ENCODE measurements around the gene ZNF608.
A peak's percentile ranks its signal among the peaks of the same experiment; 100 is the strongest.

Gene ZNF608

GRCh38 chr5:124707520-124707919, 38.9 kb downstream of the ZNF608 start:
- peak; percentile 72 for FAIRE-seq
- TF ChIP-seq POLR2A (IDR thresholded peaks at IDR 0.05; ENCODE audit: low read depth, low read length), result no peak
- no peak for TF ChIP-seq POLR2AphosphoS5 (IDR thresholded peaks at IDR 0.05; ENCODE audit: low read depth, low read length)
- TF ChIP-seq TAF1 (IDR thresholded peaks at IDR 0.05; ENCODE audit: borderline replicate concordance, low read depth, low read length), result no peak
- no peak for DNase-seq (ENCODE audit: insufficient read length)

GRCh38 chr5:124706729-124707361, 39.6 kb downstream of the ZNF608 start:
- DNase-seq (ENCODE audit: insufficient read length), result no peak
- TF ChIP-seq POLR2AphosphoS5 (IDR thresholded peaks at IDR 0.05; ENCODE audit: low read depth, low read length), result no peak
- no peak for TF ChIP-seq TAF1 (IDR thresholded peaks at IDR 0.05; ENCODE audit: borderline replicate concordance, low read depth, low read length)
- no peak for TF ChIP-seq POLR2A (IDR thresholded peaks at IDR 0.05; ENCODE audit: low read depth, low read length)
- peak; percentile 17 for FAIRE-seq

GRCh38 chr5:124706051-124706450, 40.4 kb downstream of the ZNF608 start:
- FAIRE-seq, result no peak
- DNase-seq (ENCODE audit: insufficient read length), result no peak
- no peak for TF ChIP-seq POLR2AphosphoS5 (IDR thresholded peaks at IDR 0.05; ENCODE audit: low read depth, low read length)
- no peak for TF ChIP-seq TAF1 (IDR thresholded peaks at IDR 0.05; ENCODE audit: borderline replicate concordance, low read depth, low read length)
- TF ChIP-seq POLR2A (IDR thresholded peaks at IDR 0.05; ENCODE audit: low read depth, low read length), result no peak

- FAIRE-seq (no peak), DNase-seq (ENCODE audit: insufficient read length) (no peak)
- no peak for TF ChIP-seq POLR2A (IDR thresholded peaks at IDR 0.05; ENCODE audit: low read depth, low read length)
- TF ChIP-seq TAF1 (IDR thresholded peaks at IDR 0.05; ENCODE audit: borderline replicate concordance, low read depth, low read length), result no peak
- TF ChIP-seq POLR2AphosphoS5 (IDR thresholded peaks at IDR 0.05; ENCODE audit: low read depth, low read length), result no peak
Measured at GRCh38 chr5:124705577-124705976, 40.9 kb downstream of the ZNF608 start.

GRCh38 chr5:124704594-124705284, 41.7 kb downstream of the ZNF608 start:
- FAIRE-seq (peak; percentile 93), DNase-seq (ENCODE audit: insufficient read length) (no peak)
- TF ChIP-seq POLR2A (IDR thresholded peaks at IDR 0.05; ENCODE audit: low read depth, low read length), result no peak
- no peak for TF ChIP-seq POLR2AphosphoS5 (IDR thresholded peaks at IDR 0.05; ENCODE audit: low read depth, low read length)
- TF ChIP-seq TAF1 (IDR thresholded peaks at IDR 0.05; ENCODE audit: borderline replicate concordance, low read depth, low read length), result no peak

GRCh38 chr5:124703995-124704394, 42.4 kb downstream of the ZNF608 start:
- DNase-seq (ENCODE audit: insufficient read length) (no peak), FAIRE-seq (no peak)
- TF ChIP-seq TAF1 (IDR thresholded peaks at IDR 0.05; ENCODE audit: borderline replicate concordance, low read depth, low read length) (no peak), POLR2AphosphoS5 (IDR thresholded peaks at IDR 0.05; ENCODE audit: low read depth, low read length) (no peak), POLR2A (IDR thresholded peaks at IDR 0.05; ENCODE audit: low read depth, low read length) (no peak)

- FAIRE-seq (peak; percentile 84), DNase-seq (ENCODE audit: insufficient read length) (no peak)
- no peak for TF ChIP-seq POLR2AphosphoS5 (IDR thresholded peaks at IDR 0.05; ENCODE audit: low read depth, low read length)
- TF ChIP-seq TAF1 (IDR thresholded peaks at IDR 0.05; ENCODE audit: borderline replicate concordance, low read depth, low read length), result no peak
- TF ChIP-seq POLR2A (IDR thresholded peaks at IDR 0.05; ENCODE audit: low read depth, low read length), result no peak
Measured at GRCh38 chr5:124702525-124702924, 43.9 kb downstream of the ZNF608 start.

GRCh38 chr5:124701873-124702425, 44.5 kb downstream of the ZNF608 start:
- FAIRE-seq, result peak; percentile 67
- TF ChIP-seq POLR2A (IDR thresholded peaks at IDR 0.05; ENCODE audit: low read depth, low read length) (no peak), POLR2AphosphoS5 (IDR thresholded peaks at IDR 0.05; ENCODE audit: low read depth, low read length) (no peak), TAF1 (IDR thresholded peaks at IDR 0.05; ENCODE audit: borderline replicate concordance, low read depth, low read length) (no peak)

DNA sequence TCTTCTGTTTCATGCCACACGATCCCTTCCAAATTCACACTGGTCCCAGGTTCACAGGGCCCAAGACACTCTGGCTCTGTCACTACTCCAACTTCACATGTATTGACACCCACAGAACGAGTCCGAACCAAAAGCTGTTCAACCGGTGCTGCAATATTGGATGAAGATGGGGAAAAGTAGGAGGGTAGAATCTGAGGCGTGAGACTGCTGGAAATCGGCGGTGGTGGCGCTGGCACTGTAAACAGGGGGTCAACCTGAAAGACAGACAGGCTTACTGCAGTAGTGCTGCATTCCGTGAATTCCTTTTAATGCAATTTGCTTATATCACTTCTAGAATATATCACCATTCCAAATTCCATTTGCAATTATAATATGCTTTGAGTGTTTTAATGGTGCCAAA, 45.4 kb downstream of the ZNF608 start:
- FAIRE-seq (no peak), DNase-seq (ENCODE audit: insufficient read length) (no peak)
- TF ChIP-seq TAF1 (IDR thresholded peaks at IDR 0.05; ENCODE audit: borderline replicate concordance, low read depth, low read length), result no peak
- TF ChIP-seq POLR2AphosphoS5 (IDR thresholded peaks at IDR 0.05; ENCODE audit: low read depth, low read length), result no peak
- no peak for TF ChIP-seq POLR2A (IDR thresholded peaks at IDR 0.05; ENCODE audit: low read depth, low read length)

More at GRCh38 chr5:124701873-124702425, 44.5 kb downstream of the ZNF608 start:
- DNase-seq (ENCODE audit: insufficient read length), result no peak

DNA sequence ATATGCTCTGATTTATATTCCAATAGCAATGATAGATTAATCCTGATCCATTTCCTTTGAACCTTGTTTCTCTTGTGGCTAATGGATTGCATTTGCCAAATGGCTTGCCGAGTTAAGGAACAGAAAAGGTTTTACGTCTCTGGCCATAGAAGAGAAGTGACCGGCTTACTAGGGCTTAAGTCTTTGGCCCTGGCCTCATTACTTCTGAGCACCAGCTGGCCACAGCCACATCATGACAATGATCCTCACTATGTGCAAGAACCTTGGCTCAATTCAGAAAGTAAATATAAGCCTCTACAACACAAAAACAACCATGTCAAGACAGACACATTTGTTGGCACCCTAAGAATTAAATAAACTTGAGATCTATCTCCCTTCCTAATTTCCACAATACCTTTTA, 46.1 kb downstream of the ZNF608 start:
- no peak for TF ChIP-seq TAF1 (IDR thresholded peaks at IDR 0.05; ENCODE audit: borderline replicate concordance, low read depth, low read length)
- no peak for TF ChIP-seq POLR2A (IDR thresholded peaks at IDR 0.05; ENCODE audit: low read depth, low read length)
- no peak for TF ChIP-seq POLR2AphosphoS5 (IDR thresholded peaks at IDR 0.05; ENCODE audit: low read depth, low read length)
- DNase-seq (ENCODE audit: insufficient read length) (no peak), FAIRE-seq (no peak)

DNA sequence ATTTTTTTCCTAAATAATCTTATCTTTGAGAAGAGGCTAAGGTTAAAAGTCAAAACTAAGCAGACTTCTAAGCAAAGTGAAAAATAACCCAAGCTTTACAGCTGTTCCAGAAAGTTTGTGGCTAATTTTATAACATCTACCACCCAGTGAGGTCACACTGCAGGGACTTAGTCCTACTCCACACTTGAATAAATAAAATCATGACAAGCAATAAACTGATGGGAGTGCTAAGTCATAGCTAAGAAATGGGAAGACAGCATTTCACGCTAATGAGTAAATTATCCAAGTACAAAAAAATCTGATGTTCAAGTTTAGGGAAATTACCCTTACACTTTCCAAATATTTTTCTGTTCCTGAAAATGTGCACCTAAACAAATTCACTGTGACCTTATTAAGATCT, 47.7 kb downstream of the ZNF608 start:
- no peak for FAIRE-seq
- no peak for DNase-seq (ENCODE audit: insufficient read length)
- no peak for TF ChIP-seq POLR2A (IDR thresholded peaks at IDR 0.05; ENCODE audit: low read depth, low read length)
- TF ChIP-seq TAF1 (IDR thresholded peaks at IDR 0.05; ENCODE audit: borderline replicate concordance, low read depth, low read length), result no peak
- TF ChIP-seq POLR2AphosphoS5 (IDR thresholded peaks at IDR 0.05; ENCODE audit: low read depth, low read length), result no peak
